DND-41 (cell line): ENCODE results near the gene APBB1IP.
"Not testable (repeated sequence)": the region's sequence is repeated elsewhere in the genome, so short reads cannot be mapped to it uniquely, and the experiment has no call there.

Experiments used
- ATAC-seq: fragments of 200-7000 bp; cut with Tn5 transposase; 3 replicates; pipeline ENCODE4 v1.9.1; 2021; ENCODE audit warnings: low read depth; ENCODE audit not compliant: insufficient read depth
- DNase-seq: peaks from one replicate; pipeline ENCODE4 v3.0.0-alpha.2; 2020
- H2AFZ ChIP-seq: 2 replicates; pipeline ENCODE4 v1.6.0; 2012; ENCODE audit warnings: low read depth, low read length
- H3K27ac ChIP-seq: 2 replicates; pipeline ENCODE4 v1.5.1; 2012; ENCODE audit warnings: low read length, inconsistent platforms
- H3K27me3 ChIP-seq: fragments of 200-600 bp; sonication (generic); 2 replicates; pipeline ENCODE4 v1.6.0; 2012; ENCODE audit warnings: low read length, mild to moderate bottlenecking, inconsistent platforms; ENCODE audit not compliant: insufficient read depth, poor library complexity
- H3K36me3 ChIP-seq: 2 replicates; pipeline ENCODE4 v1.5.1; 2012; ENCODE audit warnings: low read length, inconsistent platforms; ENCODE audit not compliant: insufficient read depth
- H3K4me1 ChIP-seq: 2 replicates; pipeline ENCODE4 v1.5.1; 2012; ENCODE audit warnings: mild to moderate bottlenecking, low read length; ENCODE audit not compliant: insufficient read depth
- H3K4me2 ChIP-seq: 2 replicates; pipeline ENCODE4 v1.6.0; 2012; ENCODE audit warnings: mild to moderate bottlenecking, moderate library complexity, low read length, inconsistent platforms; ENCODE audit not compliant: insufficient read depth
- H3K4me3 ChIP-seq, 2 experiments: fragments of 200-600 bp in 1 of 2; shearing (Covaris generic) in 1 of 2; 2 replicates each; pipeline ENCODE4 v1.5.1; 2012 to 2016; ENCODE audit warnings: inconsistent platforms in 2 of 2, low read length in 2 of 2, mild to moderate bottlenecking in 2 of 2, low read depth in 1 of 2, moderate library complexity in 1 of 2
- H3K79me2 ChIP-seq: 2 replicates; pipeline ENCODE4 v1.6.0; 2012; ENCODE audit warnings: low read length, inconsistent platforms; ENCODE audit not compliant: insufficient read depth
- H3K9ac ChIP-seq: 2 replicates; pipeline ENCODE4 v1.6.0; 2012; ENCODE audit warnings: low read depth, mild to moderate bottlenecking, inconsistent platforms, low read length, moderate library complexity
- H3K9me3 ChIP-seq: 2 replicates; pipeline ENCODE4 v1.5.1; 2012; ENCODE audit warnings: low read length, moderate library complexity, mild to moderate bottlenecking, inconsistent platforms; ENCODE audit not compliant: insufficient read depth, severe bottlenecking
- H4K20me1 ChIP-seq: 2 replicates; pipeline ENCODE4 v1.6.0; 2012; ENCODE audit warnings: low read length; ENCODE audit not compliant: insufficient read depth
- CTCF ChIP-seq: IDR thresholded peaks from 2 replicates; pipeline ENCODE4 v1.5.1; 2012; ENCODE audit warnings: borderline replicate concordance, low read length, moderate library complexity, mild to moderate bottlenecking; ENCODE audit not compliant: poor library complexity, severe bottlenecking; ENCODE audit errors: extremely low read depth
- EZH2 ChIP-seq: IDR thresholded peaks from 3 replicates; pipeline ENCODE4 v1.6.1; 2012; ENCODE audit warnings: borderline replicate concordance, low read depth, mild to moderate bottlenecking, moderate library complexity, low read length, inconsistent platforms; ENCODE audit not compliant: severe bottlenecking

Gene APBB1IP

GRCh38 chr10:26606389-26606877, 168.3 kb downstream of the APBB1IP start:
- TF ChIP-seq CTCF = peak; percentile 68
- H3K4me2 ChIP-seq, H3K36me3 ChIP-seq, H3K9me3 ChIP-seq, H3K27ac ChIP-seq, H3K79me2 ChIP-seq, H4K20me1 ChIP-seq, H3K4me3 ChIP-seq, H3K9ac ChIP-seq, H3K27me3 ChIP-seq, H2AFZ ChIP-seq: not testable (repeated sequence)
- ATAC-seq (peak; percentile 92), DNase-seq (peak; percentile 23)
- peaks cover 15% of the 10 kb centered on the region for H3K4me1 ChIP-seq

- H3K27ac ChIP-seq = no peak overlapping the region
- TF ChIP-seq EZH2 = no peak
- TF ChIP-seq CTCF = no peak
- no peak for ATAC-seq
- DNase-seq = no peak
- no peaks in the 10 kb centered on the region for H3K27me3 ChIP-seq
- H3K4me3 ChIP-seq = no peak overlapping the region
- H2AFZ ChIP-seq = no peak overlapping the region
- no peak overlapping the region for H3K4me2 ChIP-seq
- no peaks in the 10 kb centered on the region for H3K9me3 ChIP-seq
- H3K9ac ChIP-seq = no peak overlapping the region
- no peaks in the 10 kb centered on the region for H3K79me2 ChIP-seq
- H3K36me3 ChIP-seq = no peaks in the 10 kb centered on the region
- no peaks in the 10 kb centered on the region for H4K20me1 ChIP-seq
- H3K4me1 ChIP-seq = no peaks in the 10 kb centered on the region
Observed at GRCh38 chr10:26612151-26612915, 174.2 kb downstream of the APBB1IP start.
